ENCODE results near the gene C20orf173.

DNA sequence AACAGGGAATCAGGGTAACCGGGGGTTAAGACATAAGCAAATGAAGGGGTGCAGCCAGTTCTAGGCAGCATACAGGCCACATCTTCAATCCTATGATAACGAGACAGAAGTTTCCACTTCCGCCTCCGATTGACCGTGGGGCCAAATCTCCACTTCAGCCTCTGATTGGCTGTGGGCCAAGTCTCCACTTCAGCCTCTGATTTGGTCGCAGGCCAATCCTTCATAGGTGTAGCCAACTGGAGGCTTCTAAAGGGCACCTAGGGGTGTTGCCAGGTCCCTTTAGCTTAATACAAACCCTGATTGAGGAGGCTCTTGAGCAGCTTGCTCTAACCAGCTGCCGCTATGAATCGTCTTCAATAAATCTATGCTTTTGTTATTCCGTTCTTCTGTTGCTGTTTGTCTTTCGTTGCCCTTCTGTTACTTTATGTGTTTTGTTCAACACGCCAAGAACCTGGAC, 10.3 kb upstream of the C20orf173 start:
- TF ChIP-seq, protein P1, sequence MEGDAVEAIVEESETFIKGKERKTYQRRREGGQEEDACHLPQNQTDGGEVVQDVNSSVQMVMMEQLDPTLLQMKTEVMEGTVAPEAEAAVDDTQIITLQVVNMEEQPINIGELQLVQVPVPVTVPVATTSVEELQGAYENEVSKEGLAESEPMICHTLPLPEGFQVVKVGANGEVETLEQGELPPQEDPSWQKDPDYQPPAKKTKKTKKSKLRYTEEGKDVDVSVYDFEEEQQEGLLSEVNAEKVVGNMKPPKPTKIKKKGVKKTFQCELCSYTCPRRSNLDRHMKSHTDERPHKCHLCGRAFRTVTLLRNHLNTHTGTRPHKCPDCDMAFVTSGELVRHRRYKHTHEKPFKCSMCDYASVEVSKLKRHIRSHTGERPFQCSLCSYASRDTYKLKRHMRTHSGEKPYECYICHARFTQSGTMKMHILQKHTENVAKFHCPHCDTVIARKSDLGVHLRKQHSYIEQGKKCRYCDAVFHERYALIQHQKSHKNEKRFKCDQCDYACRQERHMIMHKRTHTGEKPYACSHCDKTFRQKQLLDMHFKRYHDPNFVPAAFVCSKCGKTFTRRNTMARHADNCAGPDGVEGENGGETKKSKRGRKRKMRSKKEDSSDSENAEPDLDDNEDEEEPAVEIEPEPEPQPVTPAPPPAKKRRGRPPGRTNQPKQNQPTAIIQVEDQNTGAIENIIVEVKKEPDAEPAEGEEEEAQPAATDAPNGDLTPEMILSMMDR (conservative IDR thresholded peaks at IDR 0.05 in 1 of 2, IDR thresholded peaks at IDR 0.05 in 1 of 2; ENCODE audit: extremely low read depth in 1 of 2, insufficient read depth in 1 of 2, low read depth in 1 of 2, low read length in 2 of 2): no peak
- no peak for TF ChIP-seq EZH2 (IDR thresholded peaks at IDR 0.05; ENCODE audit: borderline replicate concordance, low read length)

Data from mammary epithelial cell (primary cell).